ENCODE data around the gene ISLR.

The ISLR gene

DNA sequence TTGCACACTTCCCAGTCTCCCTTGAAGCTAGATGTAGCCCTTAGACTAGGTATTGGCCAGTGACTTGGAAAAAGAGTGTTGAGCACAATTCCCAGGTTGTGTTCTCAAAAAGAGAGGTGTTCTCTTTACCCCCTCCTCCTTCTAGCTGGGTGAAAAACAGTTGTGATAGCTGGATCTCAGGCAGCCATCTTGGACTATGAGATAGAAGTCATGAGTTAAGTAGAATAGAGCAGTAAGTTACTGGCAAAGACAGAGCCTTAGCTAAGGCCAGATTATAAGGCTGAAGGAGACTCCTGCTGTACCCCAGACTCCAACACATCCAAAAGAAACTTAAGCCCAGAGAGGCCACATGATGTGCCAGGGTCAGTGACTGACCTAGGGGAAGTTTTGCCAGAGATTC is 37.2 kb downstream of the ISLR start:
- no peaks in the 10 kb centered on the region for H3K27me3 ChIP-seq
- DNase-seq = no peak
- H3K4me3 ChIP-seq = no peak overlapping the region
- intact Hi-C loops (cut with DNase I; ENCODE audit: low total_unique reads) = no loop called here
- no peaks in the 10 kb centered on the region for H3K36me3 ChIP-seq
- H3K9me3 ChIP-seq = no peaks in the 10 kb centered on the region
- H3K27ac ChIP-seq = no peak overlapping the region
- TF ChIP-seq, protein P1, sequence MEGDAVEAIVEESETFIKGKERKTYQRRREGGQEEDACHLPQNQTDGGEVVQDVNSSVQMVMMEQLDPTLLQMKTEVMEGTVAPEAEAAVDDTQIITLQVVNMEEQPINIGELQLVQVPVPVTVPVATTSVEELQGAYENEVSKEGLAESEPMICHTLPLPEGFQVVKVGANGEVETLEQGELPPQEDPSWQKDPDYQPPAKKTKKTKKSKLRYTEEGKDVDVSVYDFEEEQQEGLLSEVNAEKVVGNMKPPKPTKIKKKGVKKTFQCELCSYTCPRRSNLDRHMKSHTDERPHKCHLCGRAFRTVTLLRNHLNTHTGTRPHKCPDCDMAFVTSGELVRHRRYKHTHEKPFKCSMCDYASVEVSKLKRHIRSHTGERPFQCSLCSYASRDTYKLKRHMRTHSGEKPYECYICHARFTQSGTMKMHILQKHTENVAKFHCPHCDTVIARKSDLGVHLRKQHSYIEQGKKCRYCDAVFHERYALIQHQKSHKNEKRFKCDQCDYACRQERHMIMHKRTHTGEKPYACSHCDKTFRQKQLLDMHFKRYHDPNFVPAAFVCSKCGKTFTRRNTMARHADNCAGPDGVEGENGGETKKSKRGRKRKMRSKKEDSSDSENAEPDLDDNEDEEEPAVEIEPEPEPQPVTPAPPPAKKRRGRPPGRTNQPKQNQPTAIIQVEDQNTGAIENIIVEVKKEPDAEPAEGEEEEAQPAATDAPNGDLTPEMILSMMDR (IDR thresholded peaks at IDR 0.05) = no peak
- peaks cover 0 to 14% (median 4%) of the 10 kb centered on the region in 4 donors for H3K4me1 ChIP-seq

DNA sequence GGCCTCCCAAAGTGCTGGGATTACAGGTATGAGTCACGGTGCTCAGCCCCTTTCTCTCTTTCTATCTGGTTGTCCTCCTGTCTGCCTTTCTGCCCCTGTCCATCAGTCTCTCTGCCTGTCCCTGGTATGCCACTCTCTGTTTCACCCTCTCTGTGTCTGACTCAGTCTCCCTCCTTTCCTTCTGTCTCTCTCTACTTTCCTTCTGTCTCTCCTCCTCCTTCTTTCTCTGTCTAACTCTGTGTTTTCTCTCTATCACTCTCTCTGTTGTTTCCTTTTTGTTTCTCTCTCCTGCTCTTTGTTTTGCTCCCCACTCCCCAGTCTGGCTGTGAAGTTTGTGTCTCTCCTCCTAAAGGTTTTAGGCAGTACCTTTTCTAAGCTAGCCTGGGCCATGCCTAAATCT is 38.1 kb downstream of the ISLR start:
- no peaks in the 10 kb centered on the region for H3K9me3 ChIP-seq
- TF ChIP-seq, protein P1 (IDR thresholded peaks at IDR 0.05) = no peak
- H3K27ac ChIP-seq = no peak overlapping the region
- H3K4me3 ChIP-seq = no peak overlapping the region
- H3K36me3 ChIP-seq = no peaks in the 10 kb centered on the region
- no peak for DNase-seq
- H3K27me3 ChIP-seq = peaks cover 0 to 6% of the 10 kb centered on the region in 2 donors
- intact Hi-C loops (cut with DNase I; ENCODE audit: low total_unique reads) = no loop called here
- H3K4me1 ChIP-seq = peaks cover 0 to 12% (median 4%) of the 10 kb centered on the region in 4 donors

- Histone ChIP-seq H3K27ac (no peak overlapping the region), H3K36me3 (no peaks in the 10 kb centered on the region), H3K4me3 (no peak overlapping the region), H3K27me3 (peaks cover 0 to 15% of the 10 kb centered on the region in 2 donors), H3K4me1 (peaks cover 0 to 8% (median 4%) of the 10 kb centered on the region in 4 donors), H3K9me3 (no peaks in the 10 kb centered on the region)
- intact Hi-C loops (cut with DNase I; ENCODE audit: low total_unique reads) = no loop called here
- TF ChIP-seq, protein P1 (IDR thresholded peaks at IDR 0.05) = no peak
- no peak for DNase-seq
Observed at GRCh38 chr15:74212494-74212893, 39.0 kb downstream of the ISLR start.

GRCh38 chr15:74213858-74214284 is 40.4 kb downstream of the ISLR start:
- no peaks in the 10 kb centered on the region for H3K36me3 ChIP-seq
- no peaks in the 10 kb centered on the region for H3K9me3 ChIP-seq
- TF ChIP-seq, protein P1 (IDR thresholded peaks at IDR 0.05) = no peak
- DNase-seq = no peak
- intact Hi-C loops (cut with DNase I; ENCODE audit: low total_unique reads) = no loop called here
- H3K4me3 ChIP-seq = no peak overlapping the region
- H3K27ac ChIP-seq = no peak overlapping the region
- peaks cover 0 to 24% of the 10 kb centered on the region in 2 donors for H3K27me3 ChIP-seq
- H3K4me1 ChIP-seq = peaks cover 0 to 8% (median 4%) of the 10 kb centered on the region in 4 donors

DNA sequence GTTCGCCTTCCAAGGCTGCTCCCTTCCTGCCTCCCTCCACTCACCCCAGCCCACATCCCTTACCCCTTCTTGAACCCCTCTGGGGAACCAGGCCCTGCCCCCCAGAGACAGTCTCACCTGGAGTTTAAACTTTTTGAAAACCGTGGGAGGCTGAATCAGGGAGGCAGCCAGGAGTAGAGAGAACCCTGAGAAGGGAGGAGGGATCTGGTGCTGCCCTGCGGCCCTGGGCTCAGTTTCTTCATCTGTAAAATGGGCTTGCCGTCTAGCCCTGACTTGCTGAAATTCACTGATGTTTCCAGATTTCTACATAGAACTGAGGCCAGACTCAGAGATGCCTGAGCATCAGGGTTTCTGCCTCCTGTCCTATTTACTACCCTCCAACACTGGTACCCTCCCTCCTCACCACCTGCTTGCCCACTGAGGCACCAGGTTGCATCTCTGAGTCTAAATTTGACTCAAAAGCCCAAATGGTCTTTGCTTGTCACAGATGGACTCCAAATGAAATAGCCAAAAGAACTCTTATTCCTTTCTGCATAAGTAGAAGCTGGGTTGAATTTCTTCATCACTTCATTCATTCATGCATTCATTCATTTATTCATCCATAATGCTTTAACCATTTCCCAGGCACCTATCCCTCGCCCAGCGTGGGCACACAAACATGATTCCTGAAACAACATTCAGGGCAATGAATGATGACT is 41.0 kb downstream of the ISLR start:
- H3K4me1 ChIP-seq = peaks cover 0 to 8% (median 4%) of the 10 kb centered on the region in 4 donors
- no peaks in the 10 kb centered on the region for H3K9me3 ChIP-seq
- no peak for DNase-seq
- no peak overlapping the region for H3K4me3 ChIP-seq
- TF ChIP-seq, protein P1 (IDR thresholded peaks at IDR 0.05) = no peak
- H3K27ac ChIP-seq = no peak overlapping the region
- H3K36me3 ChIP-seq = no peaks in the 10 kb centered on the region
- peaks cover 0 to 24% of the 10 kb centered on the region in 2 donors for H3K27me3 ChIP-seq
- intact Hi-C loops (cut with DNase I; ENCODE audit: low total_unique reads) = no loop called here
